ENCODE measurements around the gene MDP1. TPM values are rescaled to one million over a fixed set of nuclear protein-coding genes. Genes with fewer than 3 reads are reported as not detected.

Gene MDP1
- total and polyA plus RNA-seq, 2 experiments from 2014 or later = 9.8 to 31.1 TPM

GRCh38 chr14:24178399-24179178 is 37.3 kb downstream of the MDP1 start (continued):
- TF ChIP-seq, protein P1, sequence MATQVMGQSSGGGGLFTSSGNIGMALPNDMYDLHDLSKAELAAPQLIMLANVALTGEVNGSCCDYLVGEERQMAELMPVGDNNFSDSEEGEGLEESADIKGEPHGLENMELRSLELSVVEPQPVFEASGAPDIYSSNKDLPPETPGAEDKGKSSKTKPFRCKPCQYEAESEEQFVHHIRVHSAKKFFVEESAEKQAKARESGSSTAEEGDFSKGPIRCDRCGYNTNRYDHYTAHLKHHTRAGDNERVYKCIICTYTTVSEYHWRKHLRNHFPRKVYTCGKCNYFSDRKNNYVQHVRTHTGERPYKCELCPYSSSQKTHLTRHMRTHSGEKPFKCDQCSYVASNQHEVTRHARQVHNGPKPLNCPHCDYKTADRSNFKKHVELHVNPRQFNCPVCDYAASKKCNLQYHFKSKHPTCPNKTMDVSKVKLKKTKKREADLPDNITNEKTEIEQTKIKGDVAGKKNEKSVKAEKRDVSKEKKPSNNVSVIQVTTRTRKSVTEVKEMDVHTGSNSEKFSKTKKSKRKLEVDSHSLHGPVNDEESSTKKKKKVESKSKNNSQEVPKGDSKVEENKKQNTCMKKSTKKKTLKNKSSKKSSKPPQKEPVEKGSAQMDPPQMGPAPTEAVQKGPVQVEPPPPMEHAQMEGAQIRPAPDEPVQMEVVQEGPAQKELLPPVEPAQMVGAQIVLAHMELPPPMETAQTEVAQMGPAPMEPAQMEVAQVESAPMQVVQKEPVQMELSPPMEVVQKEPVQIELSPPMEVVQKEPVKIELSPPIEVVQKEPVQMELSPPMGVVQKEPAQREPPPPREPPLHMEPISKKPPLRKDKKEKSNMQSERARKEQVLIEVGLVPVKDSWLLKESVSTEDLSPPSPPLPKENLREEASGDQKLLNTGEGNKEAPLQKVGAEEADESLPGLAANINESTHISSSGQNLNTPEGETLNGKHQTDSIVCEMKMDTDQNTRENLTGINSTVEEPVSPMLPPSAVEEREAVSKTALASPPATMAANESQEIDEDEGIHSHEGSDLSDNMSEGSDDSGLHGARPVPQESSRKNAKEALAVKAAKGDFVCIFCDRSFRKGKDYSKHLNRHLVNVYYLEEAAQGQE (IDR thresholded peaks at IDR 0.05; ENCODE audit: unreplicated experiment) = no peak
- TF ChIP-seq ZNF331 (CRISPR knock-in tag; IDR thresholded peaks at IDR 0.05; ENCODE audit: low read depth) = no peak
- no peak for TF ChIP-seq STAT1 (IDR thresholded peaks at IDR 0.05; ENCODE audit: unreplicated experiment)
- TF ChIP-seq EZH2 (IDR thresholded peaks at IDR 0.05; ENCODE audit: low read depth, unreplicated experiment) = no peak
- no peak for TF ChIP-seq EZH2phosphoT487 (IDR thresholded peaks at IDR 0.05; ENCODE audit: unreplicated experiment)
- no peak for TF ChIP-seq POLR2AphosphoS5 (IDR thresholded peaks at IDR 0.05; ENCODE audit: low read depth)

DNA sequence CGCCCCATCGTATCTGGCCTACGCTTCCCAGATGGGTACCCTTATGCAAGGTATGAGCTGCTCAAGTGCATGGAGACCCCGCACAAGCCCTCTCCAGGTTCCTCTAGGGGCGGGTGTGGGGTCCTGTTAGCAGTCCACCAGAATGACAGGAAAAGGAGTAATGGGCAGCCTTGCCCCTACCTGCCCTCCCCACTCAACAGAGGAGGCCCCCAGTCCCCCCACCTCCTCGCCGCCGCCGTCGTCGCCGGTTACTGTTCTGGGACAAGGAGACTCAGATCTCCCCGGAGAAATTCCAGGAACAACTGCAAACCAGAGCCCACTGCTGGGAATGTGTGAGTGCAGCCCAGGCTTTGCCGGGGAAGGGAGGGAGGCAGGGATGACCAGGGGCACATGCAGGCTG is 38.0 kb downstream of the MDP1 start:
- H2AFZ ChIP-seq = no peak overlapping the region
- no peaks in the 10 kb centered on the region for H3K4me1 ChIP-seq (ENCODE audit: insufficient read depth)
- TF ChIP-seq POLR2AphosphoS5 (IDR thresholded peaks at IDR 0.05; ENCODE audit: low read depth) (no peak), ETS1 (IDR thresholded peaks at IDR 0.05) (no peak), EZH2phosphoT487 (IDR thresholded peaks at IDR 0.05; ENCODE audit: unreplicated experiment) (no peak), CTCF (conservative IDR thresholded peaks at IDR 0.05; ENCODE audit: low read depth in 2 of 2) (no peak)
- TF ChIP-seq, protein P1 (IDR thresholded peaks at IDR 0.05; ENCODE audit: unreplicated experiment) = no peak
- no peaks in the 10 kb centered on the region; the same call in 1 of the 2 replicates for H4K20me1 ChIP-seq (replicated peaks; ENCODE audit: insufficient read depth)
- no peaks in the 10 kb centered on the region for H3K79me2 ChIP-seq (replicated peaks; ENCODE audit: insufficient read depth)
- H3K36me3 Mint-ChIP-seq (ENCODE audit: low read depth) = peaks cover 59% of the 10 kb centered on the region
- H3K4me3 ChIP-seq = no peak overlapping the region
- 0 out of 3 replicates have a peak, but pooled peaks cover 2% of the 10 kb centered on the region for H3K4me1 Mint-ChIP-seq
- H3K36me3 ChIP-seq (ENCODE audit: insufficient read depth) = no peaks in the 10 kb centered on the region; the same call in 1 of the 2 replicates
- no peaks in the 10 kb centered on the region for H3K9me2 ChIP-seq (ENCODE audit: insufficient read depth)
- H3K27me3 Mint-ChIP-seq (ENCODE audit: insufficient read depth, low read depth, poor library complexity) = peaks cover 27% of the 10 kb centered on the region
- H3K4me2 ChIP-seq = no peak overlapping the region
- ATAC-seq (no peak), DNase-seq (ENCODE audit: low spot score) (no peak)
- H3K27me3 ChIP-seq (ENCODE audit: insufficient read depth) = no peaks in the 10 kb centered on the region
- H3K4me3 Mint-ChIP-seq = no peak overlapping the region
- no peaks in the 10 kb centered on the region for H3F3A ChIP-seq (replicated peaks; ENCODE audit: low read depth)
- no peak overlapping the region for H3K27ac Mint-ChIP-seq
- H3K9me3 Mint-ChIP-seq = peaks cover 3% of the 10 kb centered on the region; the same call in 1 of the 3 replicates
- no peak overlapping the region for H3K27ac ChIP-seq (ENCODE audit: low read depth)
